Smooth muscle cell of the coronary artery (primary cell): Measurements from ENCODE around the gene CTAGE8. TPM values are rescaled to one million over a fixed set of nuclear protein-coding genes. Genes with fewer than 3 reads are reported as not detected.

Experiments used
- total RNA-seq: library from RNA; depleted of rRNA; stranded (reverse); fragments of >200 nt; gene quantifications from 2 replicates; pipeline ENCODE4 v1.2.3, GENCODE V29; 2014; ENCODE audit warnings: low replicate concordance

Gene CTAGE8
- 0.12 TPM in 1 of 2 replicates, not detected in the other for total RNA-seq

DNA sequence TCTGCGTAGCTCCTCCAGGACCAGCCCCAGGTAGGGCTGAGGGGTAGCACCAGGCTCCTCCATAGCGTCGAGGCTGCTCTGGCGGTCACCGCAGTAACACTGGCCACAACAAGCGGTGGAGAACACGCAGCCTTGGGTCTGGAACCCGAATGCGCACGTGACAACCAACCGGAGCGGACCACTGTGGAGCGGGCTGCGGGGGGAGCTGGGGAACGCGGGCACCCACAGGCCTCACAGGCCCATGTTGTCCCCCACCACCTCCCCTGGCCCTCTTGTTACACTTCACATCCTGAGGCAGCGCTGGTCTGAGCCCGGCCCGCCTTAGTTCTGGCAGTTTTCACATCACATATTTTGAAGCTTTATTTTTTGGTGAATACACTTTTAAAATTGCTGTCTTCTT lies at the start of gene CTAGE8:
Gene CTAGE8 (minus strand): TSS at position 101 of the 400 bp plus-strand sequence. CDS start 38 bp downstream, at position 63.

DNA sequence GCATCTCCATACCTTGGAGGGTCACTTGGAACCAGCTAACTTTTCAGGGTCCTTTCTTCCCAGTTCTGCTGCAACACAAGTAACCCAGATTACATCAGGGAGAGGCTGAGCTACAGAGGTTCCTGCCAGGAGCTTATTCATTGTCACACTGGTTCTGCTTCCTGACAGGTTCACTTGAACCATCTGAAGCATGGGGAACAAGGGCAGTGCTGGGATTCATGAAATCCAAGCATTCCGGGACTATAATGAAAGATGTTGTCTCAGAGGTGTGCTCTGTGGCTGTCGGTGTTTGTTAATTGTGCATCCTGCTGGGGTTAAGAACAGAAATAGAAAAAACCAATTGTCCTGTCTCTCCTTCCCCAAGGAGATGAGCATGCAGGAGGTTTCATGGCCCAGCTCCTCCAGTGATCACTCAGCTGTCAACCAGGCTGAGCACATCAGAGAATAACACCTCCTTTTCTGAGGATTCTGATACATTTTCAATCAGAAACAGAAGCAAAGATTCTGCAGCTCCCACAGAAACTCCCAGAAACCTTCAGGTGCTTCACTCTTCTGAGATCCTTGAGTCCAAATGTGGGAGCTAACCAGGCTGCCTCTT lies 42.9 kb upstream of the CTAGE8 start, which contains the start of gene OR2A1:
Gene OR2A1 (plus strand): TSS at position 548 of the 598 bp plus-strand sequence. CDS start 5,706 bp downstream, outside the sequence.

GRCh38 chr7:144264692-144265091 lies 4.4 kb downstream of the CTAGE8 start, which contains the start of gene OR2A7:
TSS of gene OR2A7 (minus strand) at chr7:144264792. CDS start at chr7:144259628, 5,164 bp downstream.

GRCh38 chr7:144239365-144239764 lies 29.7 kb downstream of the CTAGE8 start, which contains the start of gene OR2A42:
TSS of gene OR2A42 (minus strand) at chr7:144239605. CDS start at chr7:144232843, 6,762 bp downstream.

Other genes starting within 250 kb of the CTAGE8 start
- not detected in 2 replicates for gene OR2A5, start 220.3 kb downstream of the CTAGE8 start, total RNA-seq
- gene OR2A25, start 199.5 kb downstream of the CTAGE8 start, total RNA-seq, result not detected in 2 replicates
- gene OR2A12, start 183.0 kb downstream of the CTAGE8 start, total RNA-seq, result not detected in 2 replicates
- not detected in 2 replicates for gene OR2A2, start 159.7 kb downstream of the CTAGE8 start, total RNA-seq
- gene OR2A14, start 146.1 kb downstream of the CTAGE8 start, total RNA-seq, result not detected in 2 replicates
- 0.23 and 0.35 TPM in 2 replicates for gene CTAGE4, start 85.8 kb downstream of the CTAGE8 start, total RNA-seq
- gene ARHGEF35, start 73.5 kb downstream of the CTAGE8 start, total RNA-seq, result 2.0 and 6.1 TPM in 2 replicates
- gene OR2A42, start 29.7 kb downstream of the CTAGE8 start, total RNA-seq, result under 0.01 TPM in 1 of 2 replicates, not detected in the other
- 0.23 TPM in 1 of 2 replicates, not detected in the other for gene OR2A7, start 4.5 kb downstream of the CTAGE8 start, total RNA-seq
- gene OR2A1, start 43.1 kb upstream of the CTAGE8 start, total RNA-seq, result 0.08 and 0.12 TPM in 2 replicates
- 1.2 and 3.5 TPM in 2 replicates for gene ARHGEF5, start 86.1 kb upstream of the CTAGE8 start, total RNA-seq
- gene NOBOX, start 134.4 kb upstream of the CTAGE8 start, total RNA-seq, result not detected in 2 replicates